ENCODE results near the gene S100A5. TPM values are rescaled to one million over a fixed set of nuclear protein-coding genes. Genes with fewer than 3 reads are reported as not detected.

Gene S100A5
- total and polyA plus RNA-seq, 9 of the 15 experiments (the other 6 are each of a cell fraction or from before 2014, with no cell fraction given): 0.56 to 1.4 (median 0.64) TPM; not detected in 5

GRCh38 chr1:153568367-153569099 is 27.8 kb upstream of the S100A5 start (continued):
- TF ChIP-seq TOE1 (IDR thresholded peaks at IDR 0.05; ENCODE audit: borderline replicate concordance) (peak; percentile 35; the same call in 1 of the 2 replicates), TOE1 (CRISPR knock-in tag; IDR thresholded peaks at IDR 0.05; ENCODE audit: borderline replicate concordance, low read depth) (no peak), MNT (conservative IDR thresholded peaks at IDR 0.05) (peak in 1 of 2 experiments; percentile 39; a peak in 2 of 4 replicates), EP400 (IDR thresholded peaks at IDR 0.05) (peak; percentile 58), YY1 (IDR thresholded peaks at IDR 0.05; ENCODE audit: borderline replicate concordance in 1 of 3, control insufficient read depth in 1 of 3, extremely low read depth in 1 of 3, insufficient read depth in 3 of 3, insufficient read length in 1 of 3, insufficient replicate concordance in 2 of 3, low read depth in 1 of 3, low read length in 2 of 3) (peak in 2 of 3 experiments; percentile 31 to 41), TBL1XR1 (IDR thresholded peaks at IDR 0.05; ENCODE audit: low read length in 2 of 2) (peak in 1 of 2 experiments; percentile 54; a peak in 2 of 4 replicates), ZNF592 (IDR thresholded peaks at IDR 0.05) (peak; percentile 76), NR1H2 (CRISPR knock-in tag; IDR thresholded peaks at IDR 0.05) (0 out of 2 replicates have a peak, but pooled peaks have one; percentile 41), ZFX (CRISPR knock-in tag; IDR thresholded peaks at IDR 0.05) (peak; percentile 43), ZEB2 (IDR thresholded peaks at IDR 0.05) (peak; percentile 67; the same call in 1 of the 2 replicates), NRF1 (conservative IDR thresholded peaks at IDR 0.05 in 1 of 2, IDR thresholded peaks at IDR 0.05 in 1 of 2) (peak in 1 of 2 experiments; percentile 34; a peak in 1 of 4 replicates), E2F1 (CRISPR knock-in tag; IDR thresholded peaks at IDR 0.05) (peak; percentile 58; the same call in 1 of the 2 replicates), BHLHE40 (IDR thresholded peaks at IDR 0.05; ENCODE audit: low read length) (peak; percentile 27; the same call in 1 of the 2 replicates), RBM39 (optimal IDR thresholded peaks at IDR 0.05; ENCODE audit: low read depth, low read length) (no peak), TAF1 (IDR thresholded peaks at IDR 0.05; ENCODE audit: control insufficient read depth, extremely low read depth, insufficient read depth, low read length, severe bottlenecking) (peak; percentile 48), PKNOX1 (IDR thresholded peaks at IDR 0.05) (peak; percentile 63), ZNF583 (CRISPR knock-in tag; IDR thresholded peaks at IDR 0.05) (0 out of 2 replicates have a peak, but pooled peaks have one; percentile 50), ATF7 (IDR thresholded peaks at IDR 0.05) (peak; percentile 61)

Measured in K562 (cell line).